Suppressor macrophage treated with lipopolysaccharide for 4 hours (primary cell): ENCODE results near the gene LRPAP1.

Experiments
- DNase-seq: peaks from one replicate; pipeline ENCODE4 v3.0.0-alpha.2; 2020

The LRPAP1 gene

GRCh38 chr4:3499710-3500109 is 32.5 kb downstream of the LRPAP1 start:
- DNase-seq = no peak

DNA sequence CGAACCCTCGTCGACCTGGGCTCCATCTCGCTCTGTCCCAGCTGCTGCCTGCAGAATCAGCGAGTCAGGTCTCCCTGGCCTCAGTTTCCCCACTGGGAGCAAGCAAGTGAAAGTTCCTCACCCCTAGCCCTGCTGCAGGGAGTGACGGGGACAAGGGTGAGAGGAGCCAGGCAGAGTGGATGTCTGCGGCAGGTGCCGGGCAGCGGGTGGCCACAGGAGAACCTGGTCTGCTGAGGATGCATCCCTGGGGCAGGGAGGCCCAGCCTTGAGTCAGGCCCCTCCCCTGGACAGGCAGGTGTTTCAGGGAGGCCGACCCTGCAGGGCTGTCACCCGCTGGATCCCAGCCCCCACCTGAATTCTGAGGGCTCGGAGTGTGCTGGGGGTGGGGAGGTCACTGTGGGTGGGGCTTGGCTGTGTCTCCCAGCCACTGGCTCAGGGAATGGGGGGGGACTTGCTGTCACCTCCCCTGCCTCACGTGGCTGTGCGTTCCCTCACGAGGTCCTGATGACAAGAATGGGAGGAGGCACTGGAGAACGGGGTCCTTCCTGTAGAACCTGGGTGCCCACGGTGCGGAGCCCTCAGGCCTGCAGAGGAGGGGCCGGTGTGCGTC is 33.2 kb downstream of the LRPAP1 start:
- no peak for DNase-seq

DNA sequence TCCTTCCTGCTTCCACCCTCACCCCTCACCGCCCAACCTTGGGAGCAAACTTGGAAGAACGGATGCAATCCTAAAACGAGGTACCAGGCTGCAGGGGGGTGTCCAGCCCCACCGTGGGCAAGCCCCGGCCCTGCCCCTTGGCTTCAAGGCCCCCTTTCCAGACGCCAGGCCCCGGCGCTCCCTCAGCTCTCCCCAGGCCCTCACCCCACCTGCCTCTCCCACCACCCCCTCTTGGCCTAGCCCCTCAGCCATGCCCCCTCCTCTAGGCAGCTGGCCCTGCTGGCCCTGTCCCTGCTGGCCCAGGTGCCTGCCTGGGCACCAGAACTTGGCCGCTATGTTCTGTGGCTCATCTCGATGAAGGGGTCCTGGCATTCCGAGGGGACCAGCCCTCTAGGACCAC is 33.8 kb downstream of the LRPAP1 start:
- DNase-seq = no peak

GRCh38 chr4:3497523-3498389 is 34.5 kb downstream of the LRPAP1 start:
- DNase-seq = no peak

GRCh38 chr4:3497095-3497494 is 35.1 kb downstream of the LRPAP1 start:
- DNase-seq = no peak

- no peak for DNase-seq
Observed at GRCh38 chr4:3496021-3496420, 36.2 kb downstream of the LRPAP1 start.

DNA sequence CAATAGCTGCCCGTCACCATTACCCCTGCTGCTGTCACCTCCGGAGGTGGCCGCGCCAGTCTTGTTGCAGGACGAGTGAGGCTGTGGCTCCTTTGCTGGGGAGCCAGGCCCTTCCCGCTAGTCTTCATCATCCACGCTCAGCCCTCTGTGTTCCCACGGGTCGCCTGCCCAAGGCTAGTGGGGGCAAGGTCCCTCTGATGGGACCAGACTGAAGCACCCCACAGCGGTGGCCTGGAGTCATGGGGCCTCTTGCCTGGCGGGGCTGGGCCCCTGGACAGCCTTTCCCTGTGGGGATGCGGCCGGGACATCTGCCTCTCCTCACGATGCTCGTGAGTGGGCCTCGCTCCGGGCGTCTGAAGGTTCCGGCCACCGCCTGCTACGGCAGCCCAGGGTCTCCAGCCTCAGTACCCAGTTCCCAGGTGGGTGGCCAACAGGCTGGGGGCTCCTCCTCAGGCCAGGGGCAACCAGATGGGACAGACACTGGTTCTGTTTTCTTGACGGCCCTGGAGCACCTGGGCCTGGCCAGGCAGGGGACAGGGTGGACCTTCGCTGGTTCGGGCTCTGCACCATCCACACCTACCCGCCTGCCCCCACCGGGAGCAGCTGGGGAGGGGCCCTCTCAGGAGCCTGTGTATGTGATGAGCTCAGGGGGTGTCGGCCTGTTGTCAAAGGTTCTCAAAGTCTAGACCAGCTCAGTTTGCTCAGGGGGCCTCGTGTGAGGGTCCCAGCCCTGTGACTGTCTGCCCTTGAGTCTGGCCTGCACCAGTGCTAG is 36.8 kb downstream of the LRPAP1 start:
- DNase-seq = no peak

DNA sequence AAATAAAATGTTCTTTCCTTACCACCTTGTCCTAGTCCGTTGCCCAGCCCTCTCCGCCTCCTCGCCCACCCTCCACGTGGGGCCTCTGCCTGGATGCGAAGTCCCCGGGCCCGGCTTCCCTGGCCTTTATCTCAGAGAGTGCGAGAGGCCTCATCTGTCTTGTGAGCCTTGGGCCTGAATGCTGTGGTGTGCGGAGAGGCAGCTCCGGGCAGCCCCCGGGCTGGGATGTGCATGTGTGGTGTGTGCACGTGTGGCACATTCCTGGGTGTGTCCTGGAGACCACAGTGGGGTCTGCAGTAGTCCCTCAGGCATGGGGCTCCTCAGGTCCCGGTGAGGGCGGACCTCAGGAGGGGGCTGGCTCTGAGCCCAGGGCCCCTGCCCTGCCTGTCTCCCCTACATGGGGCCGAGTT is 37.8 kb downstream of the LRPAP1 start:
- no peak for DNase-seq

- no peak for DNase-seq
Observed at GRCh38 chr4:3493720-3494461, 38.3 kb downstream of the LRPAP1 start.

- DNase-seq = no peak
Observed at GRCh38 chr4:3492741-3493719, 39.2 kb downstream of the LRPAP1 start.

GRCh38 chr4:3491681-3492405 is 40.4 kb downstream of the LRPAP1 start:
- no peak for DNase-seq

DNA sequence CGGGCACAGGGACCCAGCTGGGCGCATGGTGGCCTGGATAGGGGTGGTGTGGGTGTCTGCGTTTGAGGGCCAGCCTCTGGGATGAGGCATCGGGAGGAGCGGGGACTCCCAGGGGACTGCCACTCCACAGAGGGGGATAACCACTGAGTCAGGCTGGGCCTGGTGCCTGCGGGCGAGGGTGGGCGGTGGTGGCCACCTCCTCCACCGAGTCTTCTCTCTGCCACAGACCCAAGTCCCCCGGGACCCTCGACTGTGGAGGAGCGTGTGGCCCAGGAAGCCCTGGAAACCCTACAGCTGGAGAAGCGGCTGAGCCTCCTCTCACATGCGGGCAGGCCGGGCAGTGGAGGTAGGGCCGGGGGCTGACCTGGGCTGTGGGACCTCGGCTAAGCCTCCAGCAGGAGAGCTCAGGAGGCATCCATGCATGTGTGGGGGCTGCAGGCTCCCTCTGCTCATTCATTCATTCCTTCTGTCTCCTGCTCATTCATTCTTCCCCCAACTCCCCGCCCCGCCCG is 42.7 kb downstream of the LRPAP1 start:
- DNase-seq = peak; percentile 13

GRCh38 chr4:3488820-3489219 is 43.4 kb downstream of the LRPAP1 start:
- DNase-seq = no peak

GRCh38 chr4:3487861-3488260 is 44.4 kb downstream of the LRPAP1 start:
- DNase-seq = no peak

DNA sequence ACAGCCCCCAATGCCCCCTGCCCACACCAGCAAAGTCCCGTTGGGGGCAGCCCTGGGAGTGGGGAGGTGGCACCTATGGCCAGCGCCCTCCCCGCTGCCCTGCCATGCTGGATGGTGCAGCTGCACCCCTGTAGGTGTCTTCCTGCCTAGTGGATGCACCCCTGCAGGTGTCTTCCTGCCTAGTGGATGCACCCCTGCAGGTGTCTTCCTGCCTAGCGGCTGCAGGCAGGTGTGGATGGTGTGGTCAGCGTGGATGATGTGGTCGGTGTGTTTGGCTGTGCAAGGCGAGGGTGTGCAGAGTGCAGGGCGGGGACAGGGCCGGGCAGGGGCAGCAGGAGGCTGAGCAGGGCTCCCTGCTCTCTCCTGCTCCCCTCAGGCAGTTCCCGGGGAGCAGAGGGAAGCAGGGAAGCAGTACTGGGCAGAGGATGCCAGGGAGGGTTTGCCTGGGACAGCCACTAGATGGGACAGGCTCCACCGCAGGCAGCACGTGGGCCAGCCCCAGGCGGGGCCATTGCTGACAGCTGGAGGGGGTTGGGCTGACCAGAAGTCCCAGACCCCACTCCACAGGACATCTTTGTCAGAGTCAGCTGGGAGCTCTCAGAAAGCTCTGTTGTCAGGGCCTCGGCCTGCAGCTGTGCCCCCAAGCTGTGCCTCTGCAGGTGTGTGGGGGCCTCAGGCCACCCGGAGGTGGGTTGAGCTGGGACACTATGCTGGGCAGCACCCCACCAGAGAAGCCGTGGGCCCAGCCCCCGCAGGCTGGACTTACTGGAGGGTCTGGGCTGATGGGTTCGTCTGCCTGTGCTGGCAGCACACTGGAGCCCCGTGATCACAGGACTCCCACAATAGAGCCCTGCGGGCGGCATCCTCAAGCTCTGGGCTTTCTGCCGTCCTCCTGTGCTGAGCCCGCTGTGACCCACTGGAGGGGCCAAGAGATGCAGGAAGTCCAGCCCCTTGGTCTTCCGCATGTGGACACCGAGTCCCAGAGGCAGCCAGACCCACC is 45.4 kb downstream of the LRPAP1 start:
- DNase-seq = no peak

DNA sequence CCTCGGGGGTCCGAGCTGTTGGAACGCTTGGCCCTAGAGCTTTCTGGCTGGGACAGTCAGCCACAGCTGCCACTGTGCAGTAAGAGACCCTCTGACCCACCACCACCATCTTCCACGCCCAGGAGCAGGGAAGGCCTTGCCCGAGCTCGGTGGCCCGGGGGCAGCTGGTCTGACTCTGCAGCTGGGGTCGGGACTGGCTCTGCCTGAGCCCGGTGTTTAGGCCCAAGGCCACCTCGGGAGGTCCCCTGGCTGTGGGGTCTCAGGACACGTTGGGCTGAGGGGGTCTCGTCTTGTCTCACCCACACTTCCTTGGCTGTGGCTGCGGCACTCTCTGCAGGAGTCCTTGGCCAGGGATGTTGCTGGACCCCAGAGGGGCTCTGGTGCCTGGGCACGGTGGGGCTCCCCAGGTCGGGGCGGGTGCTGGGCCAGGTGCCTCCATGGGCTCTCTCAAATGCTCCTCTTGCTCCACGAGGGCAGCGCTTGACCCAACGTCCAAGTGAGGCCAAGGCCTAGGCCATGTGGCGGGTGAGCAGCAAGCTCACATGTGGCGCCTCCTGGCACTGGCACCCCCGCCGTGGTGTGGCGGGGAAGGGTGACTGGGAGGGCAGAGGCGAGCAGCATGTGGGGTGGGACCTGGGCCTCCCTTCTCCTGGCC is 46.2 kb downstream of the LRPAP1 start:
- DNase-seq = no peak

- DNase-seq = no peak
Observed at GRCh38 chr4:3485011-3485791, 47.0 kb downstream of the LRPAP1 start.
